GM18951 (cell line): Measurements from ENCODE around the gene NOD1.

Experiments used
- POLR2A ChIP-seq: IDR thresholded peaks from 4 replicates; pipeline ENCODE4 v1.6.1; 2011; ENCODE audit warnings: mild to moderate bottlenecking; ENCODE audit not compliant: insufficient read length, insufficient read depth; ENCODE audit errors: extremely low read depth
- in situ Hi-C: fragments of 300-500 bp; cut with MboI; formaldehyde crosslinking; loops from one replicate; pipeline ENCODE4 v1.12.0; 2022; ENCODE audit warnings: low sequenced_read_pairs, mixed read lengths, inconsistent platforms; ENCODE audit not compliant: unreplicated experiment

NOD1 gene

DNA sequence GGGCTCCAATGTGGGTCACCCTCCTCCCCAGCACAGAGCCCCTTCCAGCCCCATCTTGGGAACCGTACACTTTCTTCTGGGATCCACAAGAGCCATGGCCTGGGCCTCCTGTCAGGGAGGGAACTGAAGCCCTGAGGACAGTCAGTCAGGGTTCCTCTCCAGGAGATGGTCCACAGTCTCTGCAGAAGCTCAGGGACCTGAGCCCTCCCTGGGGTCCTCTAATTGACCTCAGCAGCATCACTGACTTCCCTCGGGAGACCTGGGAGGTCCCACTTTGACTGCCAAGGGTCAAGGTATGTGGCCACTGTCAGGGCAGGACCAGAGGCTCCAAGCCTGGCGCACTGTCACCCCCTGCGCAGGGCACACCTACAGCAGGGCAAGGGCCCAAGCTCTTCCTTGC lies 32.3 kb downstream of the NOD1 start:
- in situ Hi-C loops: loop anchor here (5.0 kb wide), 1 partner anchor 34 kb away; no protein-coding TSS in a partner anchor
- no peak for TF ChIP-seq POLR2A

DNA sequence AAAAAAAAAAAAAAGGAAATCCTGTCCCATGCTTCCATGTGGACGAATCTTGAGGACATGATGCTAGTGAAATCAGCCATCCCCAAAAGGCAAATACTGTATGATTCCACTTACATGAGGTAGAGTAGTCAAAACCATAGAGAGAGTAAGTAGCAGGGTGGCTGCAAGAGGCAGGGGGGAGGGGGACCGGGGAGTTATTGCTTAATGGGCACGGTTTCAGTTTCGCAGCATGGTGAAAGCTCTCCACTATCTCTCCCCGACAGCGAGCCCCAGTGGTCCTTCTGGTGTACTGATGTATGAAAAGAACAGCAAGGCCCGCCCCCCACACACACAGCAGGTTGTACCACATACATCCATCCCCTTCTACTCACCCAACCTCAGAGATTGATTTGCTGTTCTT lies 32.8 kb downstream of the NOD1 start:
- in situ Hi-C loops: loop anchor here (5.0 kb wide), 1 partner anchor 33 kb away; no protein-coding TSS in a partner anchor
- TF ChIP-seq POLR2A: no peak

DNA sequence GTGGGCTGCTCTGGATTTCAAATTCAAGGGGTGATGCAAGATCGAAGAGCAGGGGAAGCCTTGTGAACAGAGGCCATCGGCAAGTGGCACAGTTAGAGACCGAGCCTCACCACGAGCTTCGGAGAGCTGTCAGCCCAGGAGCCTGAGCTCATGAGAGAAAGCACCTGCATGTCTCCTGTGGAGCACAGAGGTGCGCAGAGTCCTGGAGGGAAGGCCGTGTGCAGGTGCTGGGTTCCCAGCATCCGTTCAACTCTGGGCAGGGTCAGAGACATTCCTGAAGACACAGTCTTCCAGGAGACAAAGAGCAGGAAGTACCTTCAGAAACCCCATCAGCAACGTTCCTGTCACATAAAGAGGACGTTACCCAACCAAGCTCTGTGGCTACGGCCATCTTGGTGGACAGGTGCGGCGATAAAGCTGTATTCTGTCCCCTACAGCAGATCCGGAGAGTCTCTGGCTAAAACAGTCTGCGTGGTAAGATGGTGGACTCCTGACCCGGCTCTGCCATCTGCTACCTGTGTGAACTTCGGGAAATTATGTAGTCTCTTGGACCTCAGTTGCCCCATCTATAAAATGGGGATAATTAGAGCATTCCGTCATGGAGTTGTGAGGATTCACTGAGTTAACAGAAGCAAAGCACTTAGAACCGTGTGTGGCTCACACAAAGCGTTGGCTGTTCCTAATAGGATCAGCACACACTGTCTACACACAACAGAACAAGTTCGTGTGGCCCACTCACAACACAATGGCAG lies 40.6 kb downstream of the NOD1 start:
- in situ Hi-C loops: no loop called here
- no peak for TF ChIP-seq POLR2A

DNA sequence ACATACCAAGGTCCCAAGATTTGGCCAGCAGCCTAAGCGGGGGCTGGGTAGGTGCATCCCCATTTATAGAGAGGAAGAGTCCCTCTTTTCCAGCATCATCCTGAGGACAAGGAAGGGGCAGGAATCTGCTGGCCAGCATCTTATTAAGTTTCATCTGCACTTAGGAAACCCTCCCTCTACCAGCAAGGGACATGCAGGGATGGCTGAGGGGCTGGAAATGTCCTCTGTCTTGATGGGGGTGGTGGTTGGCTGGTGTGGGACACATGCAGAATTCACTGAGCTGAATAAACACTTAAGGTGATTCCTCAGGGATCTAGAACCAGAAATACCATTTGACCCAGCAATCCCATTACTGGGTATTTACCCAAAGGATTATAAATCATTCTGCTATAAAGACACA lies 42.1 kb downstream of the NOD1 start:
- in situ Hi-C loops: no loop called here
- no peak for TF ChIP-seq POLR2A

DNA sequence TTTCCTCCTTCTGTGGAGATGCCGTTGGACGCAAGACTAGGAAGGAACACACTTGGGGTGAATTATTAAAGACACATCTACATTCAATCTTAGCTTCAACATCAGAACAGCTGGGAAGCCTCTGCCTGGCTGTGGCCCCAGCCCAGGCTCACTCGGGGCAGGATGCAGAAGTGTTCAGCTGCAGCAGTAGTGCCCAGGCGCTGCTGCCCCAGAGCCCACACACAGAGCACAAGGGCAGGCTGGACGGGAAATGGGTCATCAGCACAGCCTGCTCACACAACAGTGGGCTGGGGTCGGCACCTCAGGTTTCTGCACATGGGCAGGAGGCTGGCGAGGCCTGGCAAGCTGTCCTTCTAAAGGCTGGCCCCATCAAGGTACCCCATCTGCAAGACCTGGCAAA lies 42.5 kb downstream of the NOD1 start:
- no peak for TF ChIP-seq POLR2A
- in situ Hi-C loops: no loop called here

DNA sequence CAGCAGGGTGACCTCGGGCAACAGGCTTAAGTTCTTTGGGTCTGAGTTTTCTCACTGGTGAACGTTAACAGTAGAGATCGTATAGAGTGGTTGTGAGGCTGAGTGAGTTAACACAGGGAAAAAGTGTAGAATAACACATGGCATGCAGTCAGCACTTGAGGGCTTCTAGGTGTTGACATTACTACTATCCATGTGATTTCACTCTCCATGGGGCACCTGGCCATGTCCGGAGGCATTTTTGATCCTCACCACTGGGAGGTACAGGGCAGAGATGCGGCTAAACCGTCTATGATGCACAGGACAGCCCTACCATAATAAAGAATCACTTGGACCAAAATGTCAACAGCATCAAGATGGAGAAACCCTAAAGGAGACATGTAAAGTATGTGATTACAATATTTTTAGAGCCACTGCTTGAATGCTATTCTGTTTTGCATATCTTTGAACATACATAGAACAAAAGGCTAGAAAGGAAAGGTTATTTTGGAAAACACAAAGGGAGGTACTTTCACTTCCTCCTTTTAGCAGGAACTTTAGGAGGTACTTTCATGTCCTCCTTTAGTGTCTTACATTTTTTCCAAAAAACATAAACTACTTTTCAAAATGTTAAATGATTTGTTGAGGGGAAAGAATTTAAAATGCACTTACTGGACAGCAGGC lies 44.3 kb downstream of the NOD1 start:
- in situ Hi-C loops: no loop called here
- no peak for TF ChIP-seq POLR2A

DNA sequence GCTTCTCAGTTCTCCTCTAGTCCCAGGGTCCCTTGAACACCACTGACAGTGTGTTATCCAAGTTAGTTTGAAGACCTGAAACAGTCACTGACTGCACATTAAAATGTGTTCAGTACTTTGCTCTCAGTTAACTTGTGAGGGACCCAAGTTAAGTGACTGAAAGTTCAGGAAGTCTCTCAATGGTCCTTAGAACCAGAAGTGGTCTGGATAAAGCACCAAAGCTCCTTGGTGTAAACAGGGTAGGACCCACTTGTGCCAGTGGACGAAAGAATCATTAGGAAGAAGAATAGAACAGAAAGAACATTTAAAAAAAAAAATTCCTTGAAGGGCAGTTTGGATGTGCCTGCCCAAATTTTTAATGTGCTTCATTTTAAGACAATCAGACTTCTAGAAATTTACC lies 45.1 kb downstream of the NOD1 start:
- no peak for TF ChIP-seq POLR2A
- in situ Hi-C loops: no loop called here

DNA sequence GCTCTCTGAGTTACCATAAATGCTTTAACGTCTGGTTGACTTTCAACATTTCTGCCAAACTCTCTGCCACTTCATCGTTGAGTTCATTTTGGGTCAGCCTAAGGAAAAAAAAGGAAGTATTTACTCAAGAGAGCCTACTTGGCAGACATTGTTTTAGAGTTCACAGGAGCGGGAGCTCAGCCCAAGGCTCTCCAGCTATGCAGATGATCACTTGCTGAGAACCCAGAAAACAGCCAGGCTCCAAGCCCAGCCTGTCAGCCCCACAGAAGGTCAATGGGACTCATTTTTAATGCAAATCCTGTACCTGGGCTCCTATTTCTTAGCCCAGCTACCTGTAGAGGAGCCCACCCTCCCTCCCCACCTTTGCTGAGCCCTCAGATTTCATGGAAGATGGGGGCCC lies 45.5 kb downstream of the NOD1 start:
- no peak for TF ChIP-seq POLR2A
- in situ Hi-C loops: no loop called here

DNA sequence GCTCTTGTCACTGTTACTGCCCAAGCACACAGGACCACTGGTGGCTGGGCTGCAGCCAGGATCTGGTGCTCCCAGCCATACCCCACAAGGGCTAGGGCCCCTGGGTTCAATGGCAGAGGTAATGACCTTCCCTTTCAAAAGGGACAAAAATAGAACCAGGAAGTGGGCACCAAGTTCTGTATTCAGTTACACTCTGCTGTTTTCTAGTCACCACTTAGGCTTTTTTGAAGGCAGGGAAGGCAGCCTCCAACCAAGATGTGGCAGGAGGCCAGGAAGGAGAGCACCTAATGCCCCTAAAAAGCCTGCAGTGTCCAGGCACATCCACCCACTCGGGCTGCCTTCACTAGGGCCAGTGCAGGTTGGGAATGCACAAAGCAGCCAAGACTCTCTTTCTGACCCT lies 47.8 kb downstream of the NOD1 start:
- TF ChIP-seq POLR2A: no peak
- in situ Hi-C loops: no loop called here

DNA sequence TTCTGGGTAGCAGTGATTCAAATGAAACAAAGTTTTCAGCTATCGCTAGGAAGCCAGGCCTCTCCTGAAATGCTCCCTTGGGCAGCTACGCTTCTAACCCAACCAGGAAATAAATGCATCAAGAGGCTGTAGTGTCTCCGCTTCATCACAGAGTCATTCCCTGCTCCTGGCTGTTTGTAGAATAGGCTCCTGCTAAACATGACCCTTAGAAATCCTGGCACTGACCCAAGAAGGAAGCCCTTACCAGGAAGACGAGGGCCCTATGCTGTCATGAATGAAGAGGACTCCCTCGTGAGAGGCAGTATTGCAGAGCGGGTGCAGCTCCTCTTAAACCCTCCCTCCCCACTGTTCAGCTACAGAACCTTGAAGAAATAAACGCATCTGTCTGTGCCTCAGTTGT lies 48.3 kb downstream of the NOD1 start:
- no peak for TF ChIP-seq POLR2A
- in situ Hi-C loops: no loop called here

DNA sequence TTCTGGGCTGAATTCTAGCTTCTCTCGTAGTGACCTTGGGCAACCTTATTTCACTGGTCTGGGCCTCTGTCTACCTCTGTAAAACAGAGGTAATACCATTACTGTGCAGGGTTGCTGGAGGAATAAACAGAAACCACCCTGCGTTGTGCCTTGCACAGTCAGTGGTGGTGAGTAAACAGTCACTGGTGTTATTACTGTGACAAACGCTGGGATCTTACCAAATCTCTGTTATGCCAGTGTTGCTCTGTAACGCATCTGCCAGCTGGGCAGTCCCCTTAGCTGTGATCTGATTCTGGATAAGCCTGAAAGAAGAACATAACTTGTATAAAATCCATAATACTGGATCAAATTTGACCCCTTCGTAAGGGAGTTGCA lies 49.4 kb downstream of the NOD1 start:
- no peak for TF ChIP-seq POLR2A
- in situ Hi-C loops: no loop called here

DNA sequence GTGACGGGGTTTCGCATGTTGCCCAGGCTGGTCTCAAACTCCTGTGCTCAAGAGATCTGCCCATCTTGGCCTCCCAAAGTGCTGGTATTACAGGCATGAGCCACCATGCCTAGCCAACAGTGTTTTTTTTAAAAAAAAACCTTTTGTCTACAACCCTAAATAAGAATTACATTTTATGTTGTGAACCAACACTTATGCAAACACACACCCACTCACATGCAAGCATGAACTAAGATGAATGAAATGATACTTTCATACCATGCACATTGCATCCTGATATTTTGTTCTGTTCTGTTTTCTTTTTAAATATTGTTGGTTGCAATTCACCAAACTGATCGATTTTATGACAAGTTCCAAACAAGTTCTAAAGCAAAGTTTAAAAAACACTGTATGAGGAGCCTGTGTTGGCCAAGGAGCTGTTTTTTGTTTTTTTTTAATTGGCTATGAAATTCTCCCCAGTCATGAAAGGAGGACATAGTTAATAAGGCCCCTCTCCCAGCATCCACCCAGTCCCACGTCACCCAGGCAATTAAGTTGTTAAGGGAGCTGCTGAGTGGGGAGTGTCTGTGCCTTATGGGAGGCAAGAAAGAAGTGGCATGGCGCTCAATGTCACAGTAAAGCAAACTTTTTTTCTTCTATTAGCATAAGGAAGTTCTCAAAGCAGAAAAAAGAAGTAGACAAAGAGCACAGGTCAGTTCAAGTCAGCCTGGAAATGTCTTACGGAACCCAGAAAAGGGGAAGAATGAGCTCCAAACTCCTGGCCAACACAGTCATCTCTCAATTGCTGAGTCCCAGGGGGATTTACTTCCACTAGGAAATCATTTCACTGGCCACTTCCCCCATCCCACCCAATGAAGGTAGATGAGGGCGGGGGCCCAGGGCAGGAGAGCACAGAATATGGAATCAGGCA lies 50.1 kb downstream of the NOD1 start:
- TF ChIP-seq POLR2A: no peak
- in situ Hi-C loops: no loop called here

DNA sequence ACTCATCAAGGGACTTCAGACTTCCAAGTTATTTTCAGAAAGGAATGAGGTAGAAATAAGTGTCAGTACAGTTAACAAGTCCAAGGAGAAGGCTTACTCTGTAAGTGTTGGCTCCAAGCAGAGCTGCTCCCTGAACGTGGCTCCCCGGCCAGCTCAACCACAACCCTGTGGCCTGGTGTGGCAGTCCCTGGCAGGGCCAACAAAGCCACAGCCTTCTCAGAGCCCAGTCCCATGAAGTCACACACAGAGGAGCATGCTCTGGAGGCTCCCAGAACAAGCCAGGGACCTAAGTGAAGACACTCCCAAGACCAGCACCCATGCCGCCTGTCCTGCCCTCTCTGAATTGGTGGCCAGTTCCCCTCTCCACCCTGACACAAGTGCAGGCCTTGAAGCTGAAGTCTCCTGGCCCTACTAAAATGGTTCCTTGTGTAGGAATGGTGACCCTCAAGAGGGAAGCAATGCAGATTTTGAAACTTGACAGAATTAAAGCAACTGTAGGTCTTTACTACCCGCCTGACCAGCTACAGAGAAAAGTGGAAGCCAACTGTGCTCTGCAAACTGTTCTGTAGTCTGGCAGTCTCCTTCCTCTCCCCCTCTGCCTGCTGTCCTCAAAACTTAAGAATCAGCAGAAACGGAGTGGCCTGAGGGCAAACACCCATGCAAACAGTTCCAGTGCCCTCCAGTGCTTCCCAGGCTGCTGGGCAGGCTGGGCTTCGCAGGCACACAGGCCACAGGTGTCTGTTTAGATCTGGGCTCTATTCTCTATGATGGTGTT lies 51.1 kb downstream of the NOD1 start:
- TF ChIP-seq POLR2A: no peak
- in situ Hi-C loops: no loop called here

DNA sequence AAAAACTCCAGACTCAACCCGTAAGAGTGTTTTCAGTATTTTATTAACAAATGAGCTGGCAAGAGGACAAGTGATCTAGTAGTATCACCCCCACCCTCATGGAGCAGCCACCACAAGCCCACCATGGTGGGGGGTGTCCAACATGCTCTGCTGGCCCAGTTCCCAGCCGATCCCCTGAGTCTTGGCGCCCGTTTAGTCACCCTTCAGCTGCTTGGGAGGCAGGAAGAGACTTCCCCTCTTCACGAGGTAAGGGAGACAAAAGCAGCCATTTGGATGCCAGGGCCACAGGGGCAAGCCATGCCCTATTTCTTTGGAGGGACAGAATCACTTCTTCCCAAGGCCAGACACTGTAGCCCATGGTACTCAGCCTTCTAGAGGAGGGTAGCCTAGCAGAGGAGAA lies 54.1 kb downstream of the NOD1 start:
- no peak for TF ChIP-seq POLR2A
- in situ Hi-C loops: no loop called here
